ENCODE data around the gene HOXB8.

DNA sequence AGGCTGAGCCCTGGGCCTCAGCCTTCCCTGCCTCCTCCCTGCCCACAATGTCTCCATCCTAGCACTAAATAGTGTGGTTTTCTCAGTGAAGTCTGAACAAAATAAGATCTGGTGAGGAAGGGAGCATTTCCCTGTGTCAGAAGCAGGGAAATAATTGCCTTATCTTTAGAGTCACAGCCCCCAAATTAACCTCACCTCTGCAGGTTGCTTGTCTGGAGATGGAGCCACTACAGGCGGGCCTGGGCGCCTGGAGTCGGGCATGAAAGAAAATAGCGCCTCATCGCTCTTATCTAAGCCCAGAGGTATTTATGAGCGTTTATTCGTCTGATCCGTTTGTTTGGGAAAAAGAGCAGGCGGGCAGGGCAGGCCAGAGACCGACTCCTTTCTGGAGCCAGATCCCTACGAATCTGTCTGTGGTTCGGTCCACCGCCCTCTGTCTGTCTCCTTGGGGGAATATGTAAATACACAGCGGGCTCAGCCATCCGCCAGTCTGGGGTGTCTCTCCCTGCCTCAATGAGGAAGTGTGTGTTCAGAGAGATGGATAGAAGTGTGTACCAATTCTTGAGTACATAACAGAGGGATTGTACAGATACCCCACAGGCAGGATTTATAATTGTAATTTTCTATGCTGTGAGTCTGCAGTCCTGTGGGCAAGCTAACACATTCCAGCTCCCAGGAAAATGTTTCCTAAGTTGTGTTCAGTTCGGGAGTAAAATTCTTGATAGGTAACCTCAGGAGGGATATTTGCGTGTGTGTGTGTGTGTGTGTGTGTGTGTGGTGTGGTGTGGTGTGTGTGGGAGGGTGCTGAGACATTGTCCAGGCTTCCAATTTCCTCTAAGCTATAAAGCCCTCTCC lies 14.6 kb downstream of the HOXB8 start:
- TF ChIP-seq CTCF (IDR thresholded peaks at IDR 0.05; ENCODE audit: low read depth, low read length) (no peak), EZH2phosphoT487 (IDR thresholded peaks at IDR 0.05; ENCODE audit: low read depth) (no peak)

Measured in OCI-LY3 (cell line).